HCT116 (cell line): ENCODE measurements around the gene CYP1A2. TPM values are rescaled to one million over a fixed set of nuclear protein-coding genes. Genes with fewer than 3 reads are reported as not detected.

Source experiments
- ATAC-seq: fragments of 200-7000 bp; cut with Tn5 transposase; 2 replicates; pipeline ENCODE4 v1.9.1; 2020; ENCODE audit warnings: mild to moderate bottlenecking, moderate library complexity
- BruUV-seq: library from RNA; stranded (reverse); fragments of 400-500 nt; replicated peaks from 2 replicates; lab custom pipeline; 2021; lab: Mats Ljungman, UMichigan
- CTCF ChIA-PET: fragments of 300-600 bp; sonication (Branson Sonifier 250); formaldehyde crosslinking; loops from one replicate; lab custom pipeline; 2021; ENCODE audit warnings: antibody characterized with exemption; lab: Charles Lee
- POLR2A ChIA-PET: fragments of 300-600, 350-600 bp; sonication (Branson Sonifier 250); formaldehyde crosslinking; loops from one replicate; lab custom pipeline; 2021; ENCODE audit warnings: antibody characterized with exemption; lab: Charles Lee
- RAD21 ChIA-PET, 2 experiments: fragments of 300-600 bp; sonication (Branson Sonifier 250); formaldehyde crosslinking; loops; one replicate each; lab custom pipeline; 2023; ENCODE audit warnings: low total read pairs in 2 of 2; ENCODE audit not compliant: uncharacterized antibody in 2 of 2, unreplicated experiment in 2 of 2, low non-redundant PET in 1 of 2; lab: Charles Lee
- DNase-seq: peaks from one replicate; pipeline ENCODE4 v3.0.0-alpha.2; 2010; ENCODE audit warnings: low read depth, low spot score
- H2AFZ ChIP-seq: fragments of 200-600 bp; shearing (Covaris generic), sonication (generic); 2 replicates; pipeline ENCODE4 v1.6.1; 2017; ENCODE audit warnings: low read depth, mixed run types, mixed read lengths, antibody characterized with exemption, low read length; ENCODE audit not compliant: poor library complexity, severe bottlenecking
- H3K27ac ChIP-seq: 2 replicates; pipeline ENCODE4 v1.5.1; 2012; ENCODE audit warnings: low read depth, low read length
- H3K27me3 ChIP-seq: fragments of 200-600 bp; sonication (generic); 2 replicates; pipeline ENCODE4 v1.6.1; 2016; ENCODE audit warnings: mixed run types, low read length, mixed read lengths; ENCODE audit not compliant: insufficient read depth
- H3K36me3 ChIP-seq, 2 experiments: fragments of 200-500 bp in 1 of 2; fragments of 200-600 bp in 1 of 2; sonication (Bioruptor generic) in 1 of 2; sonication (generic) in 1 of 2; 2 replicates each; pipeline versions ENCODE4 v1.5.1 to v1.6.1; 2014 to 2016; ENCODE audit warnings: low read length in 2 of 2, inconsistent platforms in 1 of 2, mixed read lengths in 1 of 2, mixed run types in 1 of 2; ENCODE audit not compliant: insufficient read depth in 2 of 2, control insufficient read depth in 1 of 2
- H3K4me1 ChIP-seq, 2 experiments: fragments of 200-600 bp in 1 of 2; sonication (generic) in 1 of 2; 2 replicates each; pipeline versions ENCODE4 v1.5.1 to v1.6.1; 2012 to 2017; ENCODE audit warnings: low read length in 2 of 2, inconsistent platforms in 1 of 2, mild to moderate bottlenecking in 1 of 2, mixed read lengths in 1 of 2, mixed run types in 1 of 2, moderate library complexity in 1 of 2; ENCODE audit not compliant: insufficient read depth in 2 of 2, control insufficient read depth in 1 of 2
- H3K4me2 ChIP-seq: fragments of 200-600 bp; sonication (generic); 2 replicates; pipeline ENCODE4 v1.6.1; 2017; ENCODE audit warnings: mixed run types, low read length, mixed read lengths
- H3K4me3 ChIP-seq, 2 experiments: fragments of 200-600 bp in 1 of 2; sonication (generic) in 1 of 2; replicated peaks in 1 of 2; 2 replicates each; pipeline ENCODE4 v1.5.1; 2011 to 2016; ENCODE audit warnings: low read length in 2 of 2, control low read depth in 1 of 2, low read depth in 1 of 2, mild to moderate bottlenecking in 1 of 2, mixed read lengths in 1 of 2, mixed run types in 1 of 2
- H3K79me2 ChIP-seq: fragments of 200-600 bp; sonication (generic); 2 replicates; pipeline ENCODE4 v1.6.1; 2017; ENCODE audit warnings: mild to moderate bottlenecking, mixed run types, low read length, moderate library complexity, mixed read lengths; ENCODE audit not compliant: insufficient read depth
- H3K9ac ChIP-seq: fragments of 200-600 bp; sonication (generic); 2 replicates; pipeline ENCODE4 v1.6.1; 2016; ENCODE audit warnings: low read length, mixed read lengths
- H3K9me2 ChIP-seq: fragments of 200-600 bp; sonication (generic), shearing (Covaris generic); 2 replicates; pipeline ENCODE4 v1.6.1; 2017; ENCODE audit warnings: mixed run types, mild to moderate bottlenecking, moderate library complexity; ENCODE audit not compliant: insufficient read depth
- H3K9me3 ChIP-seq, 2 experiments: fragments of 200-500 bp in 1 of 2; fragments of 200-600 bp in 1 of 2; sonication (Bioruptor generic) in 1 of 2; sonication (generic) in 1 of 2; 2 replicates each; pipeline ENCODE4 v1.6.1; 2014 to 2017; ENCODE audit warnings: low read length in 2 of 2, mixed read lengths in 2 of 2, inconsistent platforms in 1 of 2, low read depth in 1 of 2, mild to moderate bottlenecking in 1 of 2, mixed run types in 1 of 2, moderate library complexity in 1 of 2; ENCODE audit not compliant: control insufficient read depth in 1 of 2, insufficient read depth in 1 of 2
- H4K20me1 ChIP-seq: fragments of 200-600 bp; sonication (generic), shearing (Covaris generic); 2 replicates; pipeline ENCODE4 v1.6.1; 2017; ENCODE audit warnings: mixed run types, mild to moderate bottlenecking, moderate library complexity; ENCODE audit not compliant: insufficient read depth
- ATF3 ChIP-seq: IDR thresholded peaks from 2 replicates; pipeline ENCODE4 v1.6.1; 2012
- CBX3 ChIP-seq: IDR thresholded peaks from 2 replicates; pipeline ENCODE4 v1.6.1; 2012; ENCODE audit warnings: low read depth
- CEBPB ChIP-seq: IDR thresholded peaks from 2 replicates; pipeline ENCODE4 v1.6.1; 2012; ENCODE audit warnings: low read depth
- EGR1 ChIP-seq: IDR thresholded peaks from 2 replicates; pipeline ENCODE4 v1.6.1; 2012; ENCODE audit warnings: low read depth
- EZH2 ChIP-seq: fragments of 200-600 bp; sonication (generic); IDR thresholded peaks from 2 replicates; pipeline ENCODE4 v1.6.1; 2017; ENCODE audit warnings: antibody characterized with exemption, mixed run types
- FOSL1 ChIP-seq: IDR thresholded peaks from 2 replicates; pipeline ENCODE4 v1.6.1; 2012; ENCODE audit warnings: low read depth
- RAD21 ChIP-seq: IDR thresholded peaks from 2 replicates; pipeline ENCODE4 v1.6.1; 2012; ENCODE audit warnings: low read depth, mild to moderate bottlenecking
- SIN3A ChIP-seq: IDR thresholded peaks from 2 replicates; pipeline ENCODE4 v1.6.1; 2012; ENCODE audit warnings: low read depth
- SP1 ChIP-seq: IDR thresholded peaks from 2 replicates; pipeline ENCODE4 v1.6.1; 2012; ENCODE audit warnings: low read depth
- SRF ChIP-seq: IDR thresholded peaks from 2 replicates; pipeline ENCODE4 v1.6.1; 2012; ENCODE audit warnings: low read depth
- TCF7L2 ChIP-seq: IDR thresholded peaks from 2 replicates; pipeline ENCODE4 v1.7.0; 2011; ENCODE audit warnings: borderline replicate concordance, inconsistent platforms; ENCODE audit not compliant: insufficient read depth, insufficient read length; ENCODE audit errors: extremely low read depth
- ZFX ChIP-seq: fragments of 450-650 bp; IDR thresholded peaks from 2 replicates; pipeline ENCODE4 v1.6.1; 2017
- ZNF274 ChIP-seq: fragments of 200-500 bp; sonication (Bioruptor generic); IDR thresholded peaks from 2 replicates; pipeline ENCODE4 v1.6.1; 2014; ENCODE audit warnings: mild to moderate bottlenecking, low read depth, low read length, inconsistent platforms
- intact Hi-C: fragments of 100-400 bp; cut with micrococcal nuclease; formaldehyde crosslinking; loops from 2 replicates; pipeline ENCODE4 v1.10.0; 2022
- total RNA-seq: library from RNA; stranded (reverse); gene quantifications from one replicate; pipeline ENCODE4 v1.2.1, GENCODE V29; 2021; ENCODE audit not compliant: unreplicated experiment
- TF ChIP-seq, protein P1 (sequence below): IDR thresholded peaks from 2 replicates; pipeline ENCODE4 v1.6.1; 2011; ENCODE audit warnings: mild to moderate bottlenecking, low read length, moderate library complexity; ENCODE audit not compliant: insufficient replicate concordance; ENCODE audit errors: extremely low read depth
- TF ChIP-seq, protein P2 (sequence below): IDR thresholded peaks from 2 replicates; pipeline ENCODE4 v1.6.1; 2012; ENCODE audit warnings: low read depth

CYP1A2 gene
- total RNA-seq, 1 experiment from 2014 or later = not detected

GRCh38 chr15:74750751-74751150 lies 2.1 kb downstream of the CYP1A2 start (continued):
- TF ChIP-seq, protein P1, sequence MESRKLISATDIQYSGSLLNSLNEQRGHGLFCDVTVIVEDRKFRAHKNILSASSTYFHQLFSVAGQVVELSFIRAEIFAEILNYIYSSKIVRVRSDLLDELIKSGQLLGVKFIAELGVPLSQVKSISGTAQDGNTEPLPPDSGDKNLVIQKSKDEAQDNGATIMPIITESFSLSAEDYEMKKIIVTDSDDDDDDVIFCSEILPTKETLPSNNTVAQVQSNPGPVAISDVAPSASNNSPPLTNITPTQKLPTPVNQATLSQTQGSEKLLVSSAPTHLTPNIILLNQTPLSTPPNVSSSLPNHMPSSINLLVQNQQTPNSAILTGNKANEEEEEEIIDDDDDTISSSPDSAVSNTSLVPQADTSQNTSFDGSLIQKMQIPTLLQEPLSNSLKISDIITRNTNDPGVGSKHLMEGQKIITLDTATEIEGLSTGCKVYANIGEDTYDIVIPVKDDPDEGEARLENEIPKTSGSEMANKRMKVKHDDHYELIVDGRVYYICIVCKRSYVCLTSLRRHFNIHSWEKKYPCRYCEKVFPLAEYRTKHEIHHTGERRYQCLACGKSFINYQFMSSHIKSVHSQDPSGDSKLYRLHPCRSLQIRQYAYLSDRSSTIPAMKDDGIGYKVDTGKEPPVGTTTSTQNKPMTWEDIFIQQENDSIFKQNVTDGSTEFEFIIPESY = no peak
- TF ChIP-seq ATF3 (no peak), EGR1 (no peak), RAD21 (no peak), TCF7L2 (no peak), CBX3 (no peak)

DNA sequence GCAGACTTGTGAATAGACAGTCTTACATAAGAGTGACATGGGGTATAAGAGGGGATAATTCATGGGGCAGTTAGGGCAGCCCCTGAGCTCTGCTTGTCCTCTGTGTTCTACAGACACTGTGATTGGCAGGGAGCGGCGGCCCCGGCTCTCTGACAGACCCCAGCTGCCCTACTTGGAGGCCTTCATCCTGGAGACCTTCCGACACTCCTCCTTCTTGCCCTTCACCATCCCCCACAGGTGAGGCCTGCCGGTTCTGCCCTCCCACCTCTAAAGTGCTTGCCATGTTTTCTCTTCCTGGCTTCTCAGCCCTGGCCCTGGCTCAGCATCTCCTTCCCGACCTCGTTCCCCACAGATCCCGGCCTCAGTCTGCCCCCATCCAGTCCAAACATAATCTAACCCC lies 3.4 kb downstream of the CYP1A2 start:
- H2AFZ ChIP-seq = no peak overlapping the region
- BruUV-seq = no TSS peak
- ChIA-PET CTCF (no interaction called here), POLR2A (no interaction called here), RAD21 (no interaction called here)
- ATAC-seq (peak; percentile 4; the same call in 1 of the 2 replicates), DNase-seq (no peak)
- intact Hi-C loops = no loop called here
- H4K20me1 ChIP-seq = no peaks in the 10 kb centered on the region
- no peaks in the 10 kb centered on the region for H3K9me2 ChIP-seq
- no peak for TF ChIP-seq ZFX
- TF ChIP-seq, protein P1 = no peak
- no peak for TF ChIP-seq SRF
- TF ChIP-seq CEBPB = no peak
- TF ChIP-seq SIN3A = no peak
- TF ChIP-seq EZH2 = no peak
- TF ChIP-seq SP1 = no peak
- no peak for TF ChIP-seq FOSL1
- TF ChIP-seq ZNF274 = no peak
- no peak for TF ChIP-seq EGR1
- TF ChIP-seq, protein P2, sequence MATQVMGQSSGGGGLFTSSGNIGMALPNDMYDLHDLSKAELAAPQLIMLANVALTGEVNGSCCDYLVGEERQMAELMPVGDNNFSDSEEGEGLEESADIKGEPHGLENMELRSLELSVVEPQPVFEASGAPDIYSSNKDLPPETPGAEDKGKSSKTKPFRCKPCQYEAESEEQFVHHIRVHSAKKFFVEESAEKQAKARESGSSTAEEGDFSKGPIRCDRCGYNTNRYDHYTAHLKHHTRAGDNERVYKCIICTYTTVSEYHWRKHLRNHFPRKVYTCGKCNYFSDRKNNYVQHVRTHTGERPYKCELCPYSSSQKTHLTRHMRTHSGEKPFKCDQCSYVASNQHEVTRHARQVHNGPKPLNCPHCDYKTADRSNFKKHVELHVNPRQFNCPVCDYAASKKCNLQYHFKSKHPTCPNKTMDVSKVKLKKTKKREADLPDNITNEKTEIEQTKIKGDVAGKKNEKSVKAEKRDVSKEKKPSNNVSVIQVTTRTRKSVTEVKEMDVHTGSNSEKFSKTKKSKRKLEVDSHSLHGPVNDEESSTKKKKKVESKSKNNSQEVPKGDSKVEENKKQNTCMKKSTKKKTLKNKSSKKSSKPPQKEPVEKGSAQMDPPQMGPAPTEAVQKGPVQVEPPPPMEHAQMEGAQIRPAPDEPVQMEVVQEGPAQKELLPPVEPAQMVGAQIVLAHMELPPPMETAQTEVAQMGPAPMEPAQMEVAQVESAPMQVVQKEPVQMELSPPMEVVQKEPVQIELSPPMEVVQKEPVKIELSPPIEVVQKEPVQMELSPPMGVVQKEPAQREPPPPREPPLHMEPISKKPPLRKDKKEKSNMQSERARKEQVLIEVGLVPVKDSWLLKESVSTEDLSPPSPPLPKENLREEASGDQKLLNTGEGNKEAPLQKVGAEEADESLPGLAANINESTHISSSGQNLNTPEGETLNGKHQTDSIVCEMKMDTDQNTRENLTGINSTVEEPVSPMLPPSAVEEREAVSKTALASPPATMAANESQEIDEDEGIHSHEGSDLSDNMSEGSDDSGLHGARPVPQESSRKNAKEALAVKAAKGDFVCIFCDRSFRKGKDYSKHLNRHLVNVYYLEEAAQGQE = no peak
- H3K4me2 ChIP-seq = no peak overlapping the region
- H3K27ac ChIP-seq = no peak overlapping the region
- no peak overlapping the region for H3K9ac ChIP-seq
- H3K27me3 ChIP-seq = no peaks in the 10 kb centered on the region
- H3K9me3 ChIP-seq = no peaks in the 10 kb centered on the region
- H3K36me3 ChIP-seq = no peaks in the 10 kb centered on the region
- no peaks in the 10 kb centered on the region for H3K79me2 ChIP-seq
- H3K4me1 ChIP-seq = peaks cover 0 to 10% of the 10 kb centered on the region in 2 experiments; a peak in 2 of 4 replicates
- no peak overlapping the region for H3K4me3 ChIP-seq
